GM19468 (cell line): Measurements from ENCODE around the gene SPACA7.
"Not testable (repeated sequence)": the region's sequence is repeated elsewhere in the genome, so short reads cannot be mapped to it uniquely, and the experiment has no call there.

ENCODE experiments used
- ATAC-seq: cut with Tn5 transposase; IDR thresholded peaks from one replicate; pipeline ENCODE4 v1.9.1; 2021; ENCODE audit warnings: mild to moderate bottlenecking, moderate library complexity, moderate number of reproducible peaks; ENCODE audit not compliant: unreplicated experiment; ENCODE audit errors: extremely low read depth

The SPACA7 gene

GRCh38 chr13:112348642-112349345, 27.4 kb upstream of the SPACA7 start:
- no peak for ATAC-seq

- ATAC-seq: no peak
Observed at GRCh38 chr13:112349681-112350080, 26.5 kb upstream of the SPACA7 start.

GRCh38 chr13:112350300-112350699, 25.9 kb upstream of the SPACA7 start:
- no peak for ATAC-seq

DNA sequence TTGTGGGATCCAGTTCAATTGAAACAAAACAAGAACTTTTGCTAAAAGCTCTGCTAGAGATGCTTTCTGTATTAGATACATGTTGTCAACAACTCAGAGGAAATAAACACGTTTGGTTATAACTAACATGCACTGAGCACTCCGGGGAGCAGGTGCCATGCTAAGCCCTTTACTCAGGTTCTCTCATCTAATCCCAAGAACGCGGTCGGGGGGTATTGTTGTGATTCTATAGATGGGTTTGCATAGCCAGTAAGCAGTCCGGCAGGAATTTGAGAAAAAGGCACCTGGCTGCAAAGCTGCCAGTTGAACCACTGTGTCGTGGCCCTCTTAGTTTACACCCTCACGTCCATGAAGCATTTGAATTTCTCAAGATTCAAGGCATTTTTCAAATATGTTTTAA, 24.3 kb upstream of the SPACA7 start:
- no peak for ATAC-seq

DNA sequence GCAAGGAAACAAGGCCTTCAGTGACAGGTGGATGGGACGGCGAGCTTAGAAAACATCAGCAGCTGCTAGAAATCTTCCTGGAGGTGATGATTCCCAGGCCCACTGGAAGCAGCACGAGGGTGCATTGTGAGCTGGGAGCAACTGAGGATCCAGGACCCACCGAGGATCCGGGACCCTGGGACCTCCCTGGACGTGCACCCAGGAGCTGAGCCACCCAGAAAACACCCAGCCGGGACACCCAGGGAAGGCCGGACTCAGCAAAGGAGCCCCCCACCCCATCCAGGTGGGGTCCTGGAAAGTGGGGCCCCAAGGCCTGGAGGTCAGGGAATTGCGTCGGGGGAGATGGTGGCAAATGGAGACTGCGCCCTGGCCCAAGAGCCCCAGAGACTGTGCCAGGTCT, 22.3 kb upstream of the SPACA7 start:
- ATAC-seq: no peak

DNA sequence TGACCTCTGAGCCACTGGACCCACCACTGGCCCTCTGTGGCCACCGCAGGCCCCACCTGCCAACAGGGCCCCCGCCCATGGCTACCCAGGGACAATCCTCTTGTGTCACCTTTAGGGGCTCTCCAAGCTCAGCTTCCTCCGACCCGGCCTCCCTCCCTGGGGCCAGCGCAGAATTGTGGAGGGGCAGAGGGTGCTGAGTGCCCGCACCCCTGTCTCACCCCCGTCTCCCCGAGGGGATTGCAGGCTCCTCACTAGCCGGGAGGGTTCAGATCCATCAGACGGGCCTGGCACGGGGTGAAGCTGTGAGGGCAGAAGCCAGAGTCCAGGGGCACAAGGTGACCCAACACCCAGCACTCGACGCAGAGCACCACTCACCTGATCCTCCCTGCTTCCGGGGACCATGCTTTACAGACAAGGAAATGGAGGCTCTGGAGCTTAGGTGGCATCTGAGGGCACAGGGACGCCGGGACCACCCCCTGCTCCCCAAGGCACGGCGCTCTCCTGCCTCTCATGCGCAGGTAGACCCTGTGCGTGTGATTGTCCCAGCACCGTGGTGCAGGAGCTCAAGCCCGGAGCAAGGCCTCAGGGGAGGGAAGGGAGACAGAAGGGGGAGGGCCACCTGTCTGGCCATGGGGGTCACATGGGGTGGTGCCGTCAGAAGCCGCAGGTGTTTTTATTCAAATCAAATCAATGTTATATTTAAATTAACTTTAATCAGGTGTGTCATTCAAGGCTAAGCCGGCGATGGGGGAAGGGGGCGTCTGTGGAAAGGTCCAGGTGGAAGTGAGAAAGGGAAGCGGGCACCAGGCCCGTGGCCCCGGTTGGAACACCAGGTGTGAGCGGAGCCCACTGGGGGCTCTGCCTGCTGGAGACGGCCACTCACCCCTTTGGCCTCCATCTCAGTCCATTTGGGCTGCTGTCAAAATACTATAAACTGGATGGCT, 21.6 kb upstream of the SPACA7 start:
- no peak for ATAC-seq

GRCh38 chr13:112355274-112355838, 20.8 kb upstream of the SPACA7 start:
- ATAC-seq: no peak

DNA sequence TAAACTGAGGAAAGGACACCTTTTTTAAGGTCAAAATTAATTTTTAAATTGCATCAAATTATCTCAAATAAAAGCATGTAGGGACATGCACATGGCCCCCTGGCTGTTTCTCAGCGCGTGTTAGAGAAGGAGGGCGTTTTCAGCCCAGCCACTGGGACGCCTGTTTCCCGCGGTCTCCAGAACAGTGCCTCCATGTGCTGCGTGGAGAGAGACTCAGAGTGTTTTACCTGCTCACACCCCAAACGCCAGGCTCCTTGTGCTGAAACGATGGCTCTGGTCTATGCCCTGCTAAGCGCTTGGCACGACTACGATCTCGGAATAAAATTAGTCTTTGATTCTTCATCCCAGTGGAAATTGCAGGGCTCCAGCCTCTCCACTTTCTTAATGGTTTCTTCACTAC, 20.0 kb upstream of the SPACA7 start:
- no peak for ATAC-seq

DNA sequence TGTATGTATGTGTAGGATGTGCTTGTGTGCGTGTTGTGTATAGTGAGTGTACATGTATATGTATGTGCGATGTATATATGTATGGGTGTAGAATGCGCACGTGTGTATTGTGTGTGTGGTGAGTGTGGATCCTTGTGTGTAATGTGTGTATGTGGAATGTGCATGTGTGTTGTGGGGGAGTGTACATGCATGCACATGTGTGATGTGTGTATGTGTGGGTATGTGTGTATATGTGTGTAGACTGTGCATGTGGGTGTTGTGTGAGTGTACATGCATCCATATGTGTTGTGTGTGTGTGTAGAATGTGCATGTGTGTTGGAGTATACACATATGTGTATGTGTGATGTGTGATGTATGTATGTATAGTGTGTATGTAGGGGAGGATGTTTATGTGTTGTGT, 18.0 kb upstream of the SPACA7 start:
- ATAC-seq: no peak

DNA sequence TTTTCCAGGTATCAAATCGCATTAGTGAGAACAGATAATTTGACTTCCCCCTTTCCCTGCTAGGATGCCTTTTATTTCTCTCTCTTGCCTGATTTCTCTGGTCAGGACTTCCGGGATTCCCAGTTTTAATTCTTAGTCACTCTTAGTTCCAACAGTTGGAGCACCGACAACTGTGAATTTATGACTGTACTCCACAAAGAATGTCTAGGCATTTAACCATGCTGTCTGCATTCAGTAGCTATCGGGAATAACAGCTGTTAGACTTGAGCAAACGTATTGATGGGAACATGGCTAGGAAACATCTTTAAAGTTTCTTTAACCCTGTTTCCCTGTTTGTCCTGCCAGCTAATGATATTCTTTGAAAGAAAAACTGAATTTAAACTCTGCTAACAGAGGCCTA, 14.1 kb upstream of the SPACA7 start:
- no peak for ATAC-seq

GRCh38 chr13:112363867-112364528, 12.2 kb upstream of the SPACA7 start:
- ATAC-seq: no peak

DNA sequence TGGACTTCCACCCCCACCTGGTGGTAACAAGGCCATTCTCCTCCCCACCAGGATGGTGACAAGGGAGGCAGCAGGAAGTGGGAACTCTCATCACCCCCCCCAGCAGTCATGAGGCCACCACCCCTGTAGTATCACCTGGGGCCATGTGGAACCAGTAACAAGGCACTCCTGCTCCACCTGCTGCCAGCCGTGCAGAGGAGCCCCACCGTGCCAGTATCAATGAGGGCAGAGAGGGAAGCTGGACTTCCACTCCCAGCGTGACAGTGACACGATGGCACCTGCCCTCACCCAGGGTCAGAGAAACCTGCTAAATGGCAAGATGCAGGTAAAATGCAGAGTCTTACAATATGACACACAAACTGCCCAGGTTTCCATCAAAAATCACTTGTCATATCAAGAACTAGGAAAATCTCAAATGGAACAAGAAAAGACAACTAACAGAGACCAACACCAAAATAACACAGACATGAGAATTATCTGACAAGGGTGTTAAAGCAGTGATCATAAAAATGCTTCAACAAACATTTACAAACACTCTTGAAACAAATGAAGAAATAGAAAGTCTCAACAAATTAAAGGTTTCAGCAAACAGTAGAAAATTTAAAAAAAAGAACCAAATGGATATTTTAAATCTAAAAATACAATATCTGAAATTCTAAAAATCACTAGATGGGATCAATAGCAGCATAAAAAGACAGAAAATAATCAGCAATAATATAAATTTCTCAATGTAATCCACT, 9.1 kb upstream of the SPACA7 start:
- ATAC-seq: no peak

DNA sequence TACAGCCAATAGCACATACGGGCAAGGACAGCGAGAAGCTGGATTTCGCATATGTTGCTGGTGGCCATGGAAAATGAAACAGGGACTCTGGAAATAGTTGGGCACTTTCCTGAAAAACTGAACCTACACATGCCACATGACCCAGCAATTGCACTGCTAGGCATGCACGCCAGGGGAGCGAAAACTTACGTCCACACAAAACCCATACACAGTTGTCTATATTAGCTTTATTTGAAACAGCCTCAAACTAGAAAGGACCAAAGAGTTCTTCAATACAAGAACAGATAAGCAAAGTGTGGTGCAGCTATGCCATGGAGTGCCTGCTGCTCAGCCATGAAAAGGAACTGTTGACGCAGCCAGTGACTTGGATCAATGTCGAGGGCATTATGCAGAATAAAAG, 7.3 kb upstream of the SPACA7 start:
- no peak for ATAC-seq

GRCh38 chr13:112370311-112370710, 5.8 kb upstream of the SPACA7 start:
- ATAC-seq: no peak

DNA sequence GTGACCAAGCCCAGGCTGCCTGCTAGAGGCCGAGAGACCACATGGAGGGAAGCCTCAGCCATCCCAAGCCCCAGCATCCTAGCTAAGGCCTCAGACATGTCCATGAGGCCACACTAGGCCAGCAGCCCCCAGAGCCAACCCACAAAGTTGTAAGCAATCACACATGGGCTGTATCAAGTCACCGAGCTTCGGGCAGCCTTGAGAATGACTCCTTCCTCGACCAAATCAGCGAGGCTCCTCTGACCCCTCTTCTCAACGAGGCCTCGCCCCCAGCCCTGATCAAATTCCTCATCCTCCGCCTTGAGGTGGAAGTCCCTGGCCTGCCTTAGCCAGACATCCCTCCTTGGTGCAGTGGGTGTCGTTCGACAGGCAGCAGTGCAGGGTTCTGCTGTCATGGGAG, 1.9 kb upstream of the SPACA7 start:
- no peak for ATAC-seq

DNA sequence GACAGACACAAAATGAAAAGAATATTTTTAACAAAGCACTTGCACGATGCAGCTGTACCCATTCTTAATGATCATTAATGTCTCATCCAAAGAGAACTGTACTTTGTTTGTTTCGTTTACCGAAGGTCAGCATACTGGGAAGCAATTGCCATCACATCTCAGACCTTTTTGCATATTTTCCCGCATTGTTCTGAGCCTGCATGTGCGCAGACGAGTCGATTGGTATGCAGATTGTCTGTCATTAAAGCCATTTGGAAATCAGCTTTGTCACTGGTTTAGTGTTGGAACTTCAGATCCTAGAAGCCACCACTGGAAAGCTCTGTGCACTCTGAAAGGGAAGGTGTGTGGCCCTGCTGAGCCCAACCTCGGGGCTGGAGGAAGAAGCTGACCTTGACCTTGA, 15.6 kb downstream of the SPACA7 start:
- ATAC-seq: no peak

- ATAC-seq: no peak
Observed at GRCh38 chr13:112392719-112393118, 16.6 kb downstream of the SPACA7 start.

- ATAC-seq: not testable (repeated sequence)
Observed at GRCh38 chr13:112395022-112395421, 18.9 kb downstream of the SPACA7 start.

DNA sequence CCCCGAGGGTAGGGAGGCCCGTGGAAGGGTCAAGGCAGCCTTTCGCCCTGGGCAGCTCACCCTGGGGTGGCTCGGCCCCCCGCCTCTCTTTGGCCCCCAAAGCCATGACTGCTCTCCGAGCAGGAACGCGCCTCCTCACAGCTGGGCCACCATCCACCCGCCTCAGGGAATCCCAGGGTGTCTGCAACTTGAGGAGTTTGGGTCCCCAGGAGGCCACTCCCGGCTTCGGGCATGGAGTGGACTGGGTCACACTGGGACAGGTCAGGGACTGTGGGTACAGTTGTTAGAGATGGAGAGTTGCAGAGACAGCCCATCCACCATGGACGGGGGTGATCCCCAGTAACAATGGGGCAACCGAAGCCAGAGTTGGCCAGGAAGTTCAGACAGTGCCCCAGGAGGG, 19.8 kb downstream of the SPACA7 start:
- ATAC-seq: not testable (repeated sequence)

GRCh38 chr13:112397108-112397507, 21.0 kb downstream of the SPACA7 start:
- ATAC-seq: no peak
